ENCODE measurements around the gene ZFP64. TPM values are rescaled to one million over a fixed set of nuclear protein-coding genes. Genes with fewer than 3 reads are reported as not detected.
A peak's percentile ranks its signal among the peaks of the same experiment; 100 is the strongest.

The ZFP64 gene
- total RNA-seq, 1 experiment from 2014 or later = 16.0 TPM

DNA sequence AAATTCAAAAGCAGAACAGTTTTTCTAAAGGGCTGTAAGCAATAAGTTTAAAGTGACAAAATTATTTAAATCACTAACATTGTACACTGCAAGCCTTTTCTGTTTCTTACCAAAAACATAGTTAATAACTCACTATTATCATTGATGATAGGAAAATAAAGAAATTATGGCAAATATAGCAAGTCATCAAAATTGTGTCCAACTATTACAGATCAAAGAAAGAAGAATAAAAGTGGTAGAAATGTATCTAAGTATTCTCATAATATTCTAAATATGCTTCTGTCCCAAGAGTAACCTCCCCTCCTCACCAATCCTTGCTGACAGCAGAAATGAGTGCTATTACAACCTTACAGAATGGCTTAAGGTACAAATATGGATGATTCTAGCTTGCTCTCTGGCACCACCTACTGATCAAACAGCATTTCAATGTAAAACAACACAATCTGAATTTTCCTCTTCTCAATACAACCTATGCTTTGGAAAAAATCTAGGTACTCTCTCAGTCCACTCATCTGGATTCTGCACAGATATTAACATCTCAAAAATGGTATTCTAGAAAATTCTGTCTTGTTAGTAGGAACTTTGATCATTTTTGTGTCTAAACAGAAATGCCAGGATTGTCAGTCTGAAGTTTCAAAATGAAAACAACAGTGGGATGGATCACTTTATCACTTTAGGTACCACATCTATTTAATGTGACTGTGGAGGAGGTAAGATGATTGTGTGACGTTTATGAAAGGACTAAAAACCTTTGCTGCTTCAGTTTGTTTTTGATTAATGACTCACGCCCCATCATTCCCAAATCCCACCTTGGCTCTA, 40.9 kb downstream of the ZFP64 start:
- no peak for TF ChIP-seq POLR2A (IDR thresholded peaks at IDR 0.05; ENCODE audit: borderline replicate concordance, extremely low read depth, insufficient read depth, insufficient read length)
- no peak for TF ChIP-seq ELF1 (IDR thresholded peaks at IDR 0.05; ENCODE audit: borderline replicate concordance, low read depth)
- no peak for TF ChIP-seq ZNF274 (IDR thresholded peaks at IDR 0.05; ENCODE audit: low read depth, low read length)
- TF ChIP-seq, protein P1, sequence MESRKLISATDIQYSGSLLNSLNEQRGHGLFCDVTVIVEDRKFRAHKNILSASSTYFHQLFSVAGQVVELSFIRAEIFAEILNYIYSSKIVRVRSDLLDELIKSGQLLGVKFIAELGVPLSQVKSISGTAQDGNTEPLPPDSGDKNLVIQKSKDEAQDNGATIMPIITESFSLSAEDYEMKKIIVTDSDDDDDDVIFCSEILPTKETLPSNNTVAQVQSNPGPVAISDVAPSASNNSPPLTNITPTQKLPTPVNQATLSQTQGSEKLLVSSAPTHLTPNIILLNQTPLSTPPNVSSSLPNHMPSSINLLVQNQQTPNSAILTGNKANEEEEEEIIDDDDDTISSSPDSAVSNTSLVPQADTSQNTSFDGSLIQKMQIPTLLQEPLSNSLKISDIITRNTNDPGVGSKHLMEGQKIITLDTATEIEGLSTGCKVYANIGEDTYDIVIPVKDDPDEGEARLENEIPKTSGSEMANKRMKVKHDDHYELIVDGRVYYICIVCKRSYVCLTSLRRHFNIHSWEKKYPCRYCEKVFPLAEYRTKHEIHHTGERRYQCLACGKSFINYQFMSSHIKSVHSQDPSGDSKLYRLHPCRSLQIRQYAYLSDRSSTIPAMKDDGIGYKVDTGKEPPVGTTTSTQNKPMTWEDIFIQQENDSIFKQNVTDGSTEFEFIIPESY (IDR thresholded peaks at IDR 0.05; ENCODE audit: extremely low read depth, insufficient replicate concordance, low read length) = no peak
- no peak for TF ChIP-seq ZFX (IDR thresholded peaks at IDR 0.05)
- no peak for TF ChIP-seq SIN3A (IDR thresholded peaks at IDR 0.05; ENCODE audit: low read depth)
- TF ChIP-seq RAD21 (IDR thresholded peaks at IDR 0.05; ENCODE audit: low read depth) = peak; percentile 56
- TF ChIP-seq POLR2AphosphoS5 (IDR thresholded peaks at IDR 0.05; ENCODE audit: low read depth, low read length) = no peak
- no peak for TF ChIP-seq TCF7L2 (IDR thresholded peaks at IDR 0.05; ENCODE audit: borderline replicate concordance, extremely low read depth, insufficient read depth, insufficient read length)
- no peak for TF ChIP-seq EZH2phosphoT487 (IDR thresholded peaks at IDR 0.05; ENCODE audit: borderline replicate concordance)
- TF ChIP-seq, protein P2, sequence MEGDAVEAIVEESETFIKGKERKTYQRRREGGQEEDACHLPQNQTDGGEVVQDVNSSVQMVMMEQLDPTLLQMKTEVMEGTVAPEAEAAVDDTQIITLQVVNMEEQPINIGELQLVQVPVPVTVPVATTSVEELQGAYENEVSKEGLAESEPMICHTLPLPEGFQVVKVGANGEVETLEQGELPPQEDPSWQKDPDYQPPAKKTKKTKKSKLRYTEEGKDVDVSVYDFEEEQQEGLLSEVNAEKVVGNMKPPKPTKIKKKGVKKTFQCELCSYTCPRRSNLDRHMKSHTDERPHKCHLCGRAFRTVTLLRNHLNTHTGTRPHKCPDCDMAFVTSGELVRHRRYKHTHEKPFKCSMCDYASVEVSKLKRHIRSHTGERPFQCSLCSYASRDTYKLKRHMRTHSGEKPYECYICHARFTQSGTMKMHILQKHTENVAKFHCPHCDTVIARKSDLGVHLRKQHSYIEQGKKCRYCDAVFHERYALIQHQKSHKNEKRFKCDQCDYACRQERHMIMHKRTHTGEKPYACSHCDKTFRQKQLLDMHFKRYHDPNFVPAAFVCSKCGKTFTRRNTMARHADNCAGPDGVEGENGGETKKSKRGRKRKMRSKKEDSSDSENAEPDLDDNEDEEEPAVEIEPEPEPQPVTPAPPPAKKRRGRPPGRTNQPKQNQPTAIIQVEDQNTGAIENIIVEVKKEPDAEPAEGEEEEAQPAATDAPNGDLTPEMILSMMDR (IDR thresholded peaks at IDR 0.05 in 2 of 3, conservative IDR thresholded peaks at IDR 0.05 in 1 of 3; ENCODE audit: borderline replicate concordance in 1 of 3, insufficient read depth in 1 of 3, low read depth in 2 of 3, low read length in 2 of 3) = peak; percentile 40 to 84 (median 76); a peak in 5 of 6 replicates
- Histone ChIP-seq H3K9me3 (ENCODE audit: control insufficient read depth in 1 of 2, insufficient read depth in 1 of 2, low read depth in 1 of 2, low read length in 2 of 2) (no peaks in the 10 kb centered on the region), H3K4me2 (ENCODE audit: low read length) (no peak overlapping the region), H2AFZ (ENCODE audit: low read depth, low read length, poor library complexity, severe bottlenecking) (no peak overlapping the region), H4K20me1 (ENCODE audit: insufficient read depth) (no peaks in the 10 kb centered on the region), H3K4me3 (replicated peaks in 1 of 2; ENCODE audit: low read depth in 1 of 2, low read length in 2 of 2) (no peak overlapping the region), H3K27ac (ENCODE audit: low read depth, low read length) (no peak overlapping the region), H3K79me2 (ENCODE audit: insufficient read depth, low read length) (no peaks in the 10 kb centered on the region), H3K27me3 (ENCODE audit: insufficient read depth, low read length) (no peaks in the 10 kb centered on the region), H3K9me2 (ENCODE audit: insufficient read depth) (no peaks in the 10 kb centered on the region), H3K9ac (ENCODE audit: low read length) (no peak overlapping the region), H3K4me1 (ENCODE audit: control insufficient read depth in 1 of 2, insufficient read depth in 2 of 2, low read length in 2 of 2) (no peaks in the 10 kb centered on the region), H3K36me3 (ENCODE audit: control insufficient read depth in 1 of 2, insufficient read depth in 2 of 2, low read length in 2 of 2) (peaks cover 0 to 2% of the 10 kb centered on the region in 2 experiments; a peak in 1 of 4 replicates)
- ChIA-PET CTCF (interaction anchor here (0.9 to 1.7 kb wide), 8 partner anchors 9 to 35 kb away, joined by 3 to 13 read pairs (median 4); no protein-coding TSS in a partner anchor), RAD21 (ENCODE audit: low non-redundant PET in 1 of 2, low total read pairs in 2 of 2, uncharacterized antibody in 2 of 2, unreplicated experiment in 2 of 2) (interaction anchor here in 1 of 2 experiments (0.6 kb wide), 1 partner anchor 1163 kb away, joined by 6 read pairs; no protein-coding TSS in a partner anchor), POLR2A (interaction anchor here (1.1 kb wide), 1 partner anchor 27 kb away, joined by 3 read pairs; no protein-coding TSS in a partner anchor)
- peak; percentile 81 for ATAC-seq
- intact Hi-C loops (cut with micrococcal nuclease) = no loop called here
- DNase-seq (ENCODE audit: low read depth, low spot score) = peak; percentile 33
- BruUV-seq (replicated peaks) = no TSS peak

Data from HCT116 (cell line).